Measurements from ENCODE around the gene MCCC1. TPM values are rescaled to one million over a fixed set of nuclear protein-coding genes. Genes with fewer than 3 reads are reported as not detected.

The MCCC1 gene
- total RNA-seq, 1 experiment from 2014 or later = 42.8 TPM

DNA sequence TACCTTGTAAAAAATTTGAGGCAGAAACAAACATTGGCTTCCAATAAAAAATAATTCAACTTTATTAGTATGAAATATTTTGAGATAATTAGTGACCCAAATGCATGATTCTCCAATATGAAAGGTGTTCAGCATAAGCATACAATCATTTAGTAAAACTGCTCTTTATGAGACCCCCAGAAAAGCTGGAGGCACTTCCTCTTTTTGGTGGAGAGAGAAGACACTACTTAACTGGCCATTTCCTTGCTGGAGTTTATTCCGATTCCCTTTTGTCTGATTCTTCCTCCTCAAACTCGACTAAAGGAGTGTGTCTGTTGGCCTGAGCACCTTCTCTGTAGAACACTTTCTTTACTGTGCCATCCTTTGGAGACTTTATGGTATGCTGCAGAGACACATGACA lies 84.1 kb downstream of the MCCC1 start:
- Mint-ChIP-seq H3K27ac (ENCODE audit: unreplicated experiment) (no peak overlapping the region), H3K4me1 (ENCODE audit: low read depth, unreplicated experiment) (no peaks in the 10 kb centered on the region), H3K9me3 (ENCODE audit: unreplicated experiment) (no peaks in the 10 kb centered on the region), H3K4me3 (ENCODE audit: unreplicated experiment) (no peak overlapping the region), H3K36me3 (ENCODE audit: insufficient read depth, unreplicated experiment) (peaks cover 10% of the 10 kb centered on the region), H3K27me3 (ENCODE audit: insufficient read depth, unreplicated experiment) (no peaks in the 10 kb centered on the region)
- H3K36me3 ChIP-seq (ENCODE audit: control insufficient read depth, insufficient read depth, low read length) = no peaks in the 10 kb centered on the region; the same call in none of the 2 replicates
- ChIA-PET POLR2A (no interaction called here), CTCF (no interaction called here)
- intact Hi-C loops (cut with micrococcal nuclease; ENCODE audit: unreplicated experiment) = no loop called here
- no peaks in the 10 kb centered on the region for H3K27me3 ChIP-seq (replicated peaks; ENCODE audit: control insufficient read depth, insufficient read depth, low read length)
- no peak overlapping the region for H3K4me3 ChIP-seq (ENCODE audit: low read depth, low read length)
- H3K9me3 ChIP-seq = no peaks in the 10 kb centered on the region
- no peak for DNase-seq
- H3K4me1 ChIP-seq = no peaks in the 10 kb centered on the region
- no TSS peak for BruUV-seq (replicated peaks)
- TF ChIP-seq, protein P1, sequence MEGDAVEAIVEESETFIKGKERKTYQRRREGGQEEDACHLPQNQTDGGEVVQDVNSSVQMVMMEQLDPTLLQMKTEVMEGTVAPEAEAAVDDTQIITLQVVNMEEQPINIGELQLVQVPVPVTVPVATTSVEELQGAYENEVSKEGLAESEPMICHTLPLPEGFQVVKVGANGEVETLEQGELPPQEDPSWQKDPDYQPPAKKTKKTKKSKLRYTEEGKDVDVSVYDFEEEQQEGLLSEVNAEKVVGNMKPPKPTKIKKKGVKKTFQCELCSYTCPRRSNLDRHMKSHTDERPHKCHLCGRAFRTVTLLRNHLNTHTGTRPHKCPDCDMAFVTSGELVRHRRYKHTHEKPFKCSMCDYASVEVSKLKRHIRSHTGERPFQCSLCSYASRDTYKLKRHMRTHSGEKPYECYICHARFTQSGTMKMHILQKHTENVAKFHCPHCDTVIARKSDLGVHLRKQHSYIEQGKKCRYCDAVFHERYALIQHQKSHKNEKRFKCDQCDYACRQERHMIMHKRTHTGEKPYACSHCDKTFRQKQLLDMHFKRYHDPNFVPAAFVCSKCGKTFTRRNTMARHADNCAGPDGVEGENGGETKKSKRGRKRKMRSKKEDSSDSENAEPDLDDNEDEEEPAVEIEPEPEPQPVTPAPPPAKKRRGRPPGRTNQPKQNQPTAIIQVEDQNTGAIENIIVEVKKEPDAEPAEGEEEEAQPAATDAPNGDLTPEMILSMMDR (IDR thresholded peaks at IDR 0.05; ENCODE audit: insufficient read depth in 1 of 2, low read depth in 1 of 2, low read length in 1 of 2, severe bottlenecking in 1 of 2, unreplicated experiment in 1 of 2) = no peak

DNA sequence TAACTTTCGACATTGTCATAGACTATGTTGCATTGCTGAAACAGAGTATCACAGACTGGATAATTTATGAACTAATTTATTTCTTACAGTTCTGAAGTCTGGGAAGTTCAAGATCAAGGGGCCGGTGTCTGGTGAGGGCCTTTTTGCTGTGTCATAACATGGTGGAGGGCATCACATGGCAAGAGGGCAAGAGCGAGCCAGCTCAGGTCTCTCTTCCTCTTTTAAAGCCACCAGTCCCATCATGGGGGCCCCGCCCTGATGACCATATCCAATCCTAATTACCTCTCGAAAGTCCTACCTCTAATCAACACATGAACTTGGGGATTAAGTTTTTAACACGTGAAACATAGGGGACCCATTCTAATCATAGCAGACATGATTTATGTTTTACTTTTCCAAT lies 85.4 kb downstream of the MCCC1 start:
- H3K9me3 ChIP-seq = no peaks in the 10 kb centered on the region
- no peak for DNase-seq
- Mint-ChIP-seq H3K4me1 (ENCODE audit: low read depth, unreplicated experiment) (no peaks in the 10 kb centered on the region), H3K9me3 (ENCODE audit: unreplicated experiment) (no peaks in the 10 kb centered on the region), H3K27ac (ENCODE audit: unreplicated experiment) (no peak overlapping the region), H3K27me3 (ENCODE audit: insufficient read depth, unreplicated experiment) (no peaks in the 10 kb centered on the region), H3K4me3 (ENCODE audit: unreplicated experiment) (no peak overlapping the region), H3K36me3 (ENCODE audit: insufficient read depth, unreplicated experiment) (peaks cover 10% of the 10 kb centered on the region)
- no peaks in the 10 kb centered on the region; the same call in 1 of the 2 replicates for H3K36me3 ChIP-seq (ENCODE audit: control insufficient read depth, insufficient read depth, low read length)
- ChIA-PET POLR2A (no interaction called here), CTCF (interaction anchor here (0.7 kb wide), 1 partner anchor 461 kb away, joined by 3 read pairs; no protein-coding TSS in a partner anchor)
- H3K4me1 ChIP-seq = no peaks in the 10 kb centered on the region
- intact Hi-C loops (cut with micrococcal nuclease; ENCODE audit: unreplicated experiment) = no loop called here
- no TSS peak for BruUV-seq (replicated peaks)
- no peak overlapping the region for H3K4me3 ChIP-seq (ENCODE audit: low read depth, low read length)
- TF ChIP-seq, protein P1 (IDR thresholded peaks at IDR 0.05; ENCODE audit: insufficient read depth in 1 of 2, low read depth in 1 of 2, low read length in 1 of 2, severe bottlenecking in 1 of 2, unreplicated experiment in 1 of 2) = no peak
- H3K27me3 ChIP-seq (replicated peaks; ENCODE audit: control insufficient read depth, insufficient read depth, low read length) = no peaks in the 10 kb centered on the region

DNA sequence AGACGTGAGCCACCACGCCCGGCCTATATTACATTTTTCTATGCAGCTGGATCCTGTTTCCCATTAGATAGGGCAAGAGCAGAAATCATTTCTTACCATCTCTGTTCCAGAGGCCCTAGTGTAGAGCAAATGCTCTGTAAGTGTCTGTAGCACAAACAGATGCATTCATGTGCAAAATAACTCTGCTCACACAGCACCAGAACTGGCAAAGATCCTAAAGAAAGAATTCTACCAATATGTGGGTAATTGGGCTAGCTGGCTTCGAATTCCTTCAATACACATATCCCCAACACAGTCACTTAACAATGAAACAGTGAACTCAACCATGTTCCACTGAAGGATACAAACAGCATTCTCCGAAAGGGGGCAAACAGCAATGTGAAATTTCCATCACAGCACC lies 86.2 kb downstream of the MCCC1 start:
- Histone ChIP-seq H3K4me3 (ENCODE audit: low read depth, low read length) (no peak overlapping the region), H3K9me3 (no peaks in the 10 kb centered on the region), H3K36me3 (ENCODE audit: control insufficient read depth, insufficient read depth, low read length) (no peaks in the 10 kb centered on the region; the same call in 1 of the 2 replicates), H3K27me3 (replicated peaks; ENCODE audit: control insufficient read depth, insufficient read depth, low read length) (no peaks in the 10 kb centered on the region), H3K4me1 (no peaks in the 10 kb centered on the region)
- Mint-ChIP-seq H3K27ac (ENCODE audit: unreplicated experiment) (no peak overlapping the region), H3K4me1 (ENCODE audit: low read depth, unreplicated experiment) (no peaks in the 10 kb centered on the region), H3K9me3 (ENCODE audit: unreplicated experiment) (no peaks in the 10 kb centered on the region), H3K27me3 (ENCODE audit: insufficient read depth, unreplicated experiment) (no peaks in the 10 kb centered on the region), H3K4me3 (ENCODE audit: unreplicated experiment) (no peak overlapping the region), H3K36me3 (ENCODE audit: insufficient read depth, unreplicated experiment) (peaks cover 10% of the 10 kb centered on the region)
- ChIA-PET POLR2A (no interaction called here), CTCF (no interaction called here)
- intact Hi-C loops (cut with micrococcal nuclease; ENCODE audit: unreplicated experiment) = no loop called here
- BruUV-seq (replicated peaks) = no TSS peak
- TF ChIP-seq, protein P1 (IDR thresholded peaks at IDR 0.05; ENCODE audit: insufficient read depth in 1 of 2, low read depth in 1 of 2, low read length in 1 of 2, severe bottlenecking in 1 of 2, unreplicated experiment in 1 of 2) = no peak
- no peak for DNase-seq

Measured in Caco-2 (cell line).